ENCODE results near the gene COTL1. TPM values are rescaled to one million over a fixed set of nuclear protein-coding genes. Genes with fewer than 3 reads are reported as not detected.

COTL1 gene
- total and polyA plus RNA-seq, 2 of the 13 experiments (the other 11 are each of a cell fraction or from before 2014, with no cell fraction given) = 8.7 to 16.9 TPM

GRCh38 chr16:84648595-84649510 is 31.0 kb upstream of the COTL1 start (continued):
- TF ChIP-seq, protein P1, sequence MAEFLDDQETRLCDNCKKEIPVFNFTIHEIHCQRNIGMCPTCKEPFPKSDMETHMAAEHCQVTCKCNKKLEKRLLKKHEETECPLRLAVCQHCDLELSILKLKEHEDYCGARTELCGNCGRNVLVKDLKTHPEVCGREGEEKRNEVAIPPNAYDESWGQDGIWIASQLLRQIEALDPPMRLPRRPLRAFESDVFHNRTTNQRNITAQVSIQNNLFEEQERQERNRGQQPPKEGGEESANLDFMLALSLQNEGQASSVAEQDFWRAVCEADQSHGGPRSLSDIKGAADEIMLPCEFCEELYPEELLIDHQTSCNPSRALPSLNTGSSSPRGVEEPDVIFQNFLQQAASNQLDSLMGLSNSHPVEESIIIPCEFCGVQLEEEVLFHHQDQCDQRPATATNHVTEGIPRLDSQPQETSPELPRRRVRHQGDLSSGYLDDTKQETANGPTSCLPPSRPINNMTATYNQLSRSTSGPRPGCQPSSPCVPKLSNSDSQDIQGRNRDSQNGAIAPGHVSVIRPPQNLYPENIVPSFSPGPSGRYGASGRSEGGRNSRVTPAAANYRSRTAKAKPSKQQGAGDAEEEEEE (CRISPR knock-in tag; IDR thresholded peaks at IDR 0.05; ENCODE audit: borderline replicate concordance) = no peak
- TF ChIP-seq TIGD3 (CRISPR knock-in tag; IDR thresholded peaks at IDR 0.05; ENCODE audit: borderline replicate concordance) = no peak
- TF ChIP-seq NFYC (CRISPR knock-in tag; IDR thresholded peaks at IDR 0.05) = no peak
- no peak for TF ChIP-seq ZNF354B (CRISPR knock-in tag; IDR thresholded peaks at IDR 0.05)
- peak; percentile 73; the same call in 1 of the 2 replicates for TF ChIP-seq RBFOX2 (IDR thresholded peaks at IDR 0.05; ENCODE audit: low read depth, low read length)
- TF ChIP-seq ZNF652 (CRISPR knock-in tag; IDR thresholded peaks at IDR 0.05; ENCODE audit: borderline replicate concordance, low read depth) = no peak
- no peak for TF ChIP-seq ZNF713 (CRISPR knock-in tag; IDR thresholded peaks at IDR 0.05)
- no peak for TF ChIP-seq SSRP1 (CRISPR knock-in tag; IDR thresholded peaks at IDR 0.05)
- no peak for TF ChIP-seq RNF2 (conservative IDR thresholded peaks at IDR 0.05; ENCODE audit: low read depth)
- no peak for TF ChIP-seq SOX5 (CRISPR knock-in tag; IDR thresholded peaks at IDR 0.05; ENCODE audit: borderline replicate concordance)
- TF ChIP-seq CHCHD3 (CRISPR knock-in tag; IDR thresholded peaks at IDR 0.05) = 0 out of 2 replicates have a peak, but pooled peaks have one; percentile 48
- no peak for TF ChIP-seq ZSCAN30 (CRISPR knock-in tag; IDR thresholded peaks at IDR 0.05)
- no peak for TF ChIP-seq ZNF850 (CRISPR knock-in tag; conservative IDR thresholded peaks at IDR 0.05)
- TF ChIP-seq, protein P2, sequence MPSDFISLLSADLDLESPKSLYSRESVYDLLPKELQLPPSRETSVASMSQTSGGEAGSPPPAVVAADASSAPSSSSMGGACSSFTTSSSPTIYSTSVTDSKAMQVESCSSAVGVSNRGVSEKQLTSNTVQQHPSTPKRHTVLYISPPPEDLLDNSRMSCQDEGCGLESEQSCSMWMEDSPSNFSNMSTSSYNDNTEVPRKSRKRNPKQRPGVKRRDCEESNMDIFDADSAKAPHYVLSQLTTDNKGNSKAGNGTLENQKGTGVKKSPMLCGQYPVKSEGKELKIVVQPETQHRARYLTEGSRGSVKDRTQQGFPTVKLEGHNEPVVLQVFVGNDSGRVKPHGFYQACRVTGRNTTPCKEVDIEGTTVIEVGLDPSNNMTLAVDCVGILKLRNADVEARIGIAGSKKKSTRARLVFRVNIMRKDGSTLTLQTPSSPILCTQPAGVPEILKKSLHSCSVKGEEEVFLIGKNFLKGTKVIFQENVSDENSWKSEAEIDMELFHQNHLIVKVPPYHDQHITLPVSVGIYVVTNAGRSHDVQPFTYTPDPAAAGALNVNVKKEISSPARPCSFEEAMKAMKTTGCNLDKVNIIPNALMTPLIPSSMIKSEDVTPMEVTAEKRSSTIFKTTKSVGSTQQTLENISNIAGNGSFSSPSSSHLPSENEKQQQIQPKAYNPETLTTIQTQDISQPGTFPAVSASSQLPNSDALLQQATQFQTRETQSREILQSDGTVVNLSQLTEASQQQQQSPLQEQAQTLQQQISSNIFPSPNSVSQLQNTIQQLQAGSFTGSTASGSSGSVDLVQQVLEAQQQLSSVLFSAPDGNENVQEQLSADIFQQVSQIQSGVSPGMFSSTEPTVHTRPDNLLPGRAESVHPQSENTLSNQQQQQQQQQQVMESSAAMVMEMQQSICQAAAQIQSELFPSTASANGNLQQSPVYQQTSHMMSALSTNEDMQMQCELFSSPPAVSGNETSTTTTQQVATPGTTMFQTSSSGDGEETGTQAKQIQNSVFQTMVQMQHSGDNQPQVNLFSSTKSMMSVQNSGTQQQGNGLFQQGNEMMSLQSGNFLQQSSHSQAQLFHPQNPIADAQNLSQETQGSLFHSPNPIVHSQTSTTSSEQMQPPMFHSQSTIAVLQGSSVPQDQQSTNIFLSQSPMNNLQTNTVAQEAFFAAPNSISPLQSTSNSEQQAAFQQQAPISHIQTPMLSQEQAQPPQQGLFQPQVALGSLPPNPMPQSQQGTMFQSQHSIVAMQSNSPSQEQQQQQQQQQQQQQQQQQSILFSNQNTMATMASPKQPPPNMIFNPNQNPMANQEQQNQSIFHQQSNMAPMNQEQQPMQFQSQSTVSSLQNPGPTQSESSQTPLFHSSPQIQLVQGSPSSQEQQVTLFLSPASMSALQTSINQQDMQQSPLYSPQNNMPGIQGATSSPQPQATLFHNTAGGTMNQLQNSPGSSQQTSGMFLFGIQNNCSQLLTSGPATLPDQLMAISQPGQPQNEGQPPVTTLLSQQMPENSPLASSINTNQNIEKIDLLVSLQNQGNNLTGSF (CRISPR knock-in tag; IDR thresholded peaks at IDR 0.05) = peak; percentile 69
- TF ChIP-seq ZNF709 (CRISPR knock-in tag; IDR thresholded peaks at IDR 0.05) = no peak
- TF ChIP-seq, protein P3, sequence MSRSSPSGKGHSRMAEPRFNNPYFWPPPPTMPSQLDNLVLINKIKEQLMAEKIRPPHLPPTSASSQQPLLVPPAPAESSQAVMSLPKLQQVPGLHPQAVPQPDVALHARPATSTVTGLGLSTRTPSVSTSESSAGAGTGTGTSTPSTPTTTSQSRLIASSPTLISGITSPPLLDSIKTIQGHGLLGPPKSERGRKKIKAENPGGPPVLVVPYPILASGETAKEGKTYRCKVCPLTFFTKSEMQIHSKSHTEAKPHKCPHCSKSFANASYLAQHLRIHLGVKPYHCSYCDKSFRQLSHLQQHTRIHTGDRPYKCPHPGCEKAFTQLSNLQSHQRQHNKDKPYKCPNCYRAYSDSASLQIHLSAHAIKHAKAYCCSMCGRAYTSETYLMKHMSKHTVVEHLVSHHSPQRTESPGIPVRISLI (CRISPR knock-in tag; IDR thresholded peaks at IDR 0.05; ENCODE audit: borderline replicate concordance) = no peak
- peak; percentile 22; the same call in 1 of the 2 replicates for TF ChIP-seq ERF (CRISPR knock-in tag; IDR thresholded peaks at IDR 0.05)
- no peak for TF ChIP-seq ZSCAN31 (CRISPR knock-in tag; IDR thresholded peaks at IDR 0.05; ENCODE audit: low read depth)
- no peak for TF ChIP-seq GATA4 (IDR thresholded peaks at IDR 0.05; ENCODE audit: borderline replicate concordance, low read depth)
- no peak for TF ChIP-seq ZFP1 (CRISPR knock-in tag; IDR thresholded peaks at IDR 0.05)
- no peak for TF ChIP-seq HNRNPK (IDR thresholded peaks at IDR 0.05; ENCODE audit: low read depth, low read length, poor library complexity, severe bottlenecking)
